ENCODE data around the gene PLXNA3. TPM values are rescaled to one million over a fixed set of nuclear protein-coding genes. Genes with fewer than 3 reads are reported as not detected.

The PLXNA3 gene
- polyA plus RNA-seq, 3 donors: 0.02 to 10.9 TPM; not detected in 1

GRCh38 chrX:154448484-154448883 is 9.6 kb upstream of the PLXNA3 start:
- H2AFZ ChIP-seq (ENCODE audit: insufficient read depth, low read depth, low read length, poor library complexity, severe bottlenecking): no peak overlapping the region
- WGBS (ENCODE audit: insufficient coverage): 100% methylated on average over 7 of the region's 14 CpGs
- H3K79me2 ChIP-seq (ENCODE audit: insufficient read depth, low read length): peaks cover 10% of the 10 kb centered on the region

GRCh38 chrX:154449618-154450017 is 8.5 kb upstream of the PLXNA3 start:
- H3K4me3 Mint-ChIP-seq: no peak overlapping the region
- no peak overlapping the region for H2AFZ ChIP-seq (ENCODE audit: insufficient read depth, low read depth, low read length, poor library complexity, severe bottlenecking)
- H3K79me2 ChIP-seq (ENCODE audit: insufficient read depth, low read length): peaks cover 8% of the 10 kb centered on the region
- no peak overlapping the region for H3K4me2 ChIP-seq (replicated peaks; ENCODE audit: extremely low read depth, low read length, poor library complexity, severe bottlenecking)
- TF ChIP-seq CTCF (IDR thresholded peaks at IDR 0.05): no peak
- peaks cover 0 to 2% (median 0%) of the 10 kb centered on the region in 7 donors for H3K9me3 Mint-ChIP-seq
- intact Hi-C loops (cut with micrococcal nuclease): no loop called here
- H3K4me1 Mint-ChIP-seq: peaks cover 6% of the 10 kb centered on the region
- no peak overlapping the region for H3K9ac ChIP-seq (ENCODE audit: insufficient read depth, low read length, poor library complexity, severe bottlenecking)
- H3K9me3 ChIP-seq (replicated peaks in 1 of 2; ENCODE audit: control insufficient read depth in 1 of 2, insufficient read depth in 1 of 2, low read length in 2 of 2): no peaks in the 10 kb centered on the region
- no peaks in the 10 kb centered on the region for H3K27me3 ChIP-seq (ENCODE audit: control insufficient read depth in 2 of 2, insufficient read depth in 2 of 2, low read length in 2 of 2)
- no peak overlapping the region for H3K27ac ChIP-seq (ENCODE audit: low read depth in 1 of 2, low read length in 2 of 2)
- WGBS (ENCODE audit: insufficient coverage): 100% methylated on average over 6 of the region's 18 CpGs
- H3K4me1 ChIP-seq (ENCODE audit: control insufficient read depth in 1 of 2, insufficient read depth in 2 of 2, low read length in 2 of 2): peaks cover 7 to 10% of the 10 kb centered on the region in 2 donors
- H3K36me3 ChIP-seq (replicated peaks in 1 of 2; ENCODE audit: control insufficient read depth in 1 of 2, insufficient read depth in 2 of 2, low read length in 2 of 2): peaks cover 40 to 45% of the 10 kb centered on the region in 2 donors
- H4K20me1 ChIP-seq (ENCODE audit: insufficient read depth, low read length): peaks cover 9% of the 10 kb centered on the region
- H3K36me3 Mint-ChIP-seq: peaks cover 53 to 65% of the 10 kb centered on the region in 2 donors
- H3K27ac Mint-ChIP-seq: no peak overlapping the region
- no peak overlapping the region for H3K4me3 ChIP-seq (replicated peaks in 1 of 3; ENCODE audit: low read depth in 2 of 3, low read length in 3 of 3)
- peaks cover 0 to 15% (median 0%) of the 10 kb centered on the region in 3 donors for H3K27me3 Mint-ChIP-seq (ENCODE audit: low read depth in 3 of 3)
- no peak for DNase-seq

More at GRCh38 chrX:154448484-154448883, 9.6 kb upstream of the PLXNA3 start:
- Mint-ChIP-seq H3K9me3 (peaks cover 0 to 4% (median 0%) of the 10 kb centered on the region in 7 donors), H3K4me1 (peaks cover 7% of the 10 kb centered on the region), H3K27me3 (ENCODE audit: low read depth in 3 of 3) (peaks cover 0 to 15% (median 0%) of the 10 kb centered on the region in 3 donors), H3K27ac (no peak overlapping the region), H3K36me3 (peaks cover 52 to 64% of the 10 kb centered on the region in 2 donors), H3K4me3 (no peak overlapping the region)
- intact Hi-C loops (cut with micrococcal nuclease): no loop called here
- no peak overlapping the region for H3K4me2 ChIP-seq (replicated peaks; ENCODE audit: extremely low read depth, low read length, poor library complexity, severe bottlenecking)
- peaks cover 13 to 17% of the 10 kb centered on the region in 2 donors for H3K4me1 ChIP-seq (ENCODE audit: control insufficient read depth in 1 of 2, insufficient read depth in 2 of 2, low read length in 2 of 2)
- H4K20me1 ChIP-seq (ENCODE audit: insufficient read depth, low read length): peaks cover 9% of the 10 kb centered on the region
- no peak for DNase-seq
- no peak overlapping the region for H3K9ac ChIP-seq (ENCODE audit: insufficient read depth, low read length, poor library complexity, severe bottlenecking)
- no peak for TF ChIP-seq CTCF (IDR thresholded peaks at IDR 0.05)
- no peak overlapping the region for H3K4me3 ChIP-seq (replicated peaks in 1 of 3; ENCODE audit: low read depth in 2 of 3, low read length in 3 of 3)
- no peaks in the 10 kb centered on the region for H3K27me3 ChIP-seq (ENCODE audit: control insufficient read depth in 2 of 2, insufficient read depth in 2 of 2, low read length in 2 of 2)
- no peak overlapping the region for H3K27ac ChIP-seq (ENCODE audit: low read depth in 1 of 2, low read length in 2 of 2)
- no peaks in the 10 kb centered on the region for H3K9me3 ChIP-seq (replicated peaks in 1 of 2; ENCODE audit: control insufficient read depth in 1 of 2, insufficient read depth in 1 of 2, low read length in 2 of 2)
- peaks cover 40 to 45% of the 10 kb centered on the region in 2 donors for H3K36me3 ChIP-seq (replicated peaks in 1 of 2; ENCODE audit: control insufficient read depth in 1 of 2, insufficient read depth in 2 of 2, low read length in 2 of 2)

Measured in CD14-positive monocyte (primary cell).